ENCODE results near the gene CSNK1G2. TPM values are rescaled to one million over a fixed set of nuclear protein-coding genes. Genes with fewer than 3 reads are reported as not detected.

CSNK1G2 gene
- total RNA-seq = 100 to 1,000 TPM in 2 of 4 donors, 10 to 100 TPM in 2; 54.5 to 250 (median 103) TPM

- Histone ChIP-seq H3K4me1 (peaks cover 0 to 40% (median 26%) of the 10 kb centered on the region in 4 donors), H3K36me3 (no peaks in the 10 kb centered on the region), H3K4me3 (peak within 1 kb of the TSS; percentile 78 to 95 (median 88)), H3K27ac (peak within 1 kb of the TSS; percentile 97 to 98 (median 98)), H3K9me3 (no peaks in the 10 kb centered on the region), H3K27me3 (no peaks in the 10 kb centered on the region)
- TF ChIP-seq CTCF (IDR thresholded peaks at IDR 0.05) = peak in 3 of 6 experiments; percentile 47 to 63 (median 47)
- peak in 1 of 2 donors; percentile 62 for TF ChIP-seq POLR2A (IDR thresholded peaks at IDR 0.05)
- DNase-seq = peak in 2 of 3 donors; percentile 43 to 56
These were observed at the start of gene CSNK1G2 for GRCh38 chr19:1941146-1942077. TSS of gene CSNK1G2 (plus strand) at chr19:1941172. CDS start at chr19:1969773, 28,601 bp downstream.

GRCh38 chr19:1893791-1894190 is 47.2 kb upstream of the CSNK1G2 start:
- TF ChIP-seq CTCF (IDR thresholded peaks at IDR 0.05) (no peak), POLR2A (IDR thresholded peaks at IDR 0.05) (no peak)
- no peaks in the 10 kb centered on the region for H3K36me3 ChIP-seq

GRCh38 chr19:1896508-1896907 is 44.5 kb upstream of the CSNK1G2 start:
- Histone ChIP-seq H3K4me1 (peaks cover 0 to 19% (median 14%) of the 10 kb centered on the region in 4 donors), H3K27ac (peak overlapping the region in 3 of 4 donors; percentile 64 to 75 (median 68)), H3K9me3 (no peaks in the 10 kb centered on the region), H3K4me3 (peak overlapping the region in 1 of 4 donors; percentile 6), H3K36me3 (no peaks in the 10 kb centered on the region), H3K27me3 (no peaks in the 10 kb centered on the region)
- TF ChIP-seq CTCF (IDR thresholded peaks at IDR 0.05) (no peak), POLR2A (IDR thresholded peaks at IDR 0.05) (no peak)
- no peak for DNase-seq

More at GRCh38 chr19:1893791-1894190, 47.2 kb upstream of the CSNK1G2 start:
- no peaks in the 10 kb centered on the region for H3K27me3 ChIP-seq
- H3K4me3 ChIP-seq = no peak overlapping the region
- H3K9me3 ChIP-seq = no peaks in the 10 kb centered on the region
- H3K4me1 ChIP-seq = peaks cover 0 to 19% (median 14%) of the 10 kb centered on the region in 4 donors
- no peak overlapping the region for H3K27ac ChIP-seq
- no peak for DNase-seq

- H3K4me1 ChIP-seq = peaks cover 0 to 30% (median 6%) of the 10 kb centered on the region in 4 donors
- no peaks in the 10 kb centered on the region for H3K36me3 ChIP-seq
- TF ChIP-seq CTCF (IDR thresholded peaks at IDR 0.05) (no peak), POLR2A (IDR thresholded peaks at IDR 0.05) (no peak)
- H3K27me3 ChIP-seq = no peaks in the 10 kb centered on the region
- no peak for DNase-seq
- no peaks in the 10 kb centered on the region for H3K9me3 ChIP-seq
- H3K27ac ChIP-seq = peak overlapping the region in 2 of 4 donors; percentile 30 to 57
- H3K4me3 ChIP-seq = no peak overlapping the region
These were observed 39.0 kb upstream of the CSNK1G2 start for GRCh38 chr19:1901940-1902404.

GRCh38 chr19:1902923-1903322 is 38.0 kb upstream of the CSNK1G2 start:
- Histone ChIP-seq H3K4me1 (peaks cover 0 to 32% (median 9%) of the 10 kb centered on the region in 4 donors), H3K36me3 (no peaks in the 10 kb centered on the region), H3K27me3 (no peaks in the 10 kb centered on the region), H3K4me3 (no peak overlapping the region), H3K9me3 (no peaks in the 10 kb centered on the region), H3K27ac (peak overlapping the region in 2 of 4 donors; percentile 31 to 92)
- TF ChIP-seq CTCF (IDR thresholded peaks at IDR 0.05) (no peak), POLR2A (IDR thresholded peaks at IDR 0.05) (no peak)
- no peak for DNase-seq

Data from Peyer's patch (tissue), 4 donors.